ENCODE results near the gene WWOX.

- TF ChIP-seq CTCF (IDR thresholded peaks at IDR 0.05; ENCODE audit: low read length) (no peak), EZH2phosphoT487 (IDR thresholded peaks at IDR 0.05; ENCODE audit: low read length) (no peak), EZH2 (optimal IDR thresholded peaks at IDR 0.05; ENCODE audit: low read depth, low read length) (no peak)
These were observed 796.8 kb downstream of the WWOX start for GRCh38 chr16:78896280-78896679.

Data from MM.1S (cell line).